HEK293 (cell line): ENCODE data around the gene OR1B1.

Experiments used
- CTCF ChIA-PET: fragments of 350-600 bp; formaldehyde crosslinking; extraction: SDS; loops from one replicate; lab custom pipeline; 2021; ENCODE audit warnings: antibody characterized with exemption; lab: Yijun Ruan, JAX
- POLR2A ChIA-PET: fragments of 300-600 bp; formaldehyde crosslinking; extraction: SDS; loops from one replicate; lab custom pipeline; 2020; ENCODE audit warnings: antibody characterized with exemption, inconsistent platforms; lab: Yijun Ruan, JAX
- H3K27ac ChIP-seq: fragments of 200-500 bp; sonication (Bioruptor generic); 2 replicates; pipeline ENCODE4 v1.5.1; 2014; ENCODE audit warnings: low read depth, low read length, control low read depth, inconsistent platforms; ENCODE audit errors: extremely low read depth
- H3K36me3 ChIP-seq, 2 experiments: fragments of 200-500 bp in 1 of 2; sonication (Bioruptor generic) in 1 of 2; 1 replicate in 1 of 2; 2 replicates in 1 of 2; pipeline ENCODE4 v1.5.1; 2014 to 2017; ENCODE audit warnings: inconsistent platforms in 2 of 2, low read length in 2 of 2; ENCODE audit not compliant: control insufficient read depth in 2 of 2, insufficient read depth in 1 of 2
- H3K4me1 ChIP-seq: fragments of 200-500 bp; sonication (Bioruptor generic); 2 replicates; pipeline ENCODE4 v1.5.1; 2014; ENCODE audit warnings: mild to moderate bottlenecking, low read length, inconsistent platforms; ENCODE audit not compliant: control insufficient read depth, insufficient read depth
- H3K4me3 ChIP-seq: 2 replicates; pipeline ENCODE4 v1.5.1; 2011; ENCODE audit warnings: low read depth, mild to moderate bottlenecking, control low read depth, low read length, moderate library complexity
- H3K9me3 ChIP-seq: fragments of 200-500 bp; sonication (Bioruptor generic); 2 replicates; pipeline ENCODE4 v1.5.1; 2014; ENCODE audit warnings: low read depth, low read length, inconsistent platforms; ENCODE audit not compliant: control insufficient read depth, insufficient read depth
- GLIS1 ChIP-seq: fragments of 450-650 bp; formaldehyde crosslinking; IDR thresholded peaks from 2 replicates; pipeline ENCODE4 v1.5.1; 2016; ENCODE audit warnings: missing biosample characterization, missing genetic modification characterization
- HOXA7 ChIP-seq: sonication (generic); formaldehyde crosslinking; IDR thresholded peaks from 2 replicates; pipeline ENCODE4 v1.8.1; 2022; ENCODE audit warnings: missing genetic modification reagents, borderline replicate concordance
- HOXD13 ChIP-seq: sonication (generic); formaldehyde crosslinking; IDR thresholded peaks from 2 replicates; pipeline ENCODE4 v1.8.0; 2022; ENCODE audit warnings: missing genetic modification reagents, borderline replicate concordance
- KLF7 ChIP-seq: fragments of 450-650 bp; formaldehyde crosslinking; IDR thresholded peaks from 2 replicates; pipeline ENCODE4 v1.5.1; 2016; ENCODE audit warnings: missing biosample characterization, missing genetic modification characterization, borderline replicate concordance
- PRDM2 ChIP-seq: fragments of 450-650 bp; formaldehyde crosslinking; IDR thresholded peaks from 2 replicates; pipeline ENCODE4 v1.5.1; 2016; ENCODE audit warnings: missing biosample characterization, missing genetic modification characterization, borderline replicate concordance
- ZFHX2 ChIP-seq: fragments of 450-650 bp; formaldehyde crosslinking; conservative IDR thresholded peaks from 2 replicates; pipeline ENCODE4 v1.5.1; 2016; ENCODE audit warnings: missing biosample characterization, missing genetic modification characterization
- ZIC2 ChIP-seq: fragments of 450-650 bp; formaldehyde crosslinking; IDR thresholded peaks from 2 replicates; pipeline ENCODE4 v1.5.1; 2016; ENCODE audit warnings: missing biosample characterization, missing genetic modification characterization
- ZNF112 ChIP-seq: fragments of 450-650 bp; formaldehyde crosslinking; IDR thresholded peaks from 2 replicates; pipeline ENCODE4 v1.5.0; 2017; ENCODE audit warnings: missing biosample characterization, missing genetic modification characterization
- ZNF114 ChIP-seq: fragments of 450-650 bp; formaldehyde crosslinking; IDR thresholded peaks from 2 replicates; pipeline ENCODE4 v1.5.0; 2017; ENCODE audit warnings: missing biosample characterization, missing genetic modification characterization
- ZNF350 ChIP-seq: fragments of 450-650 bp; formaldehyde crosslinking; IDR thresholded peaks from 2 replicates; pipeline ENCODE4 v1.5.0; 2017; ENCODE audit warnings: missing biosample characterization, mild to moderate bottlenecking, missing genetic modification characterization
- ZNF354C ChIP-seq: fragments of 450-650 bp; formaldehyde crosslinking; IDR thresholded peaks from 2 replicates; pipeline ENCODE4 v1.5.1; 2016; ENCODE audit warnings: missing biosample characterization, missing genetic modification characterization, low read depth, borderline replicate concordance
- ZNF521 ChIP-seq: fragments of 450-650 bp; formaldehyde crosslinking; IDR thresholded peaks from 2 replicates; pipeline ENCODE4 v1.5.1; 2017; ENCODE audit warnings: missing biosample characterization, mild to moderate bottlenecking, missing genetic modification characterization
- ZNF555 ChIP-seq: fragments of 450-650 bp; formaldehyde crosslinking; conservative IDR thresholded peaks from 2 replicates; pipeline ENCODE4 v1.5.1; 2017; ENCODE audit warnings: missing biosample characterization, mild to moderate bottlenecking, missing genetic modification characterization, inconsistent platforms

OR1B1 gene

GRCh38 chr9:122580360-122580759 lies 77.1 kb downstream of the OR1B1 start (continued):
- TF ChIP-seq PRDM2 (no peak), GLIS1 (tag by site-specific recombination) (no peak)

- POLR2A ChIA-PET, result no interaction called here
- H3K27ac ChIP-seq, result no peak overlapping the region
- no peak overlapping the region for H3K4me3 ChIP-seq
- H3K4me1 ChIP-seq, result no peaks in the 10 kb centered on the region
- H3K36me3 ChIP-seq, result no peaks in the 10 kb centered on the region
- TF ChIP-seq ZNF555 (tag by site-specific recombination) (no peak), HOXD13 (no peak), ZNF521 (tag by site-specific recombination) (no peak), ZFHX2 (no peak), ZNF114 (tag by site-specific recombination) (no peak), ZIC2 (tag by site-specific recombination) (no peak), HOXA7 (CRISPR knock-in tag) (no peak), ZNF354C (tag by site-specific recombination) (no peak), ZNF112 (tag by site-specific recombination) (no peak), KLF7 (tag by site-specific recombination) (no peak), ZNF350 (tag by site-specific recombination) (no peak)
- TF ChIP-seq, all 188 proteins: peak for 0
- H3K9me3 ChIP-seq, result no peaks in the 10 kb centered on the region
- CTCF ChIA-PET, result interaction anchor here (1.4 kb wide), 1 partner anchor 82 kb away, joined by 6 read pairs; no protein-coding TSS in a partner anchor
Observed at GRCh38 chr9:122579874-122580273, 77.6 kb downstream of the OR1B1 start.
